IMR-90 (cell line): ENCODE results near the gene PRRC2A. TPM values are rescaled to one million over a fixed set of nuclear protein-coding genes. Genes with fewer than 3 reads are reported as not detected.

ENCODE experiments used
- ATAC-seq: fragments of 200-7000 bp; cut with Tn5 transposase; 2 replicates; pipeline ENCODE4 v1.9.1; 2020; ENCODE audit warnings: low read depth, mild to moderate bottlenecking, moderate library complexity
- BruUV-seq: library from RNA; stranded (reverse); fragments of 400-500 nt; replicated peaks from 2 replicates; lab custom pipeline; 2021; lab: Mats Ljungman, UMichigan
- CTCF ChIA-PET: fragments of 300-600 bp; formaldehyde crosslinking; extraction: SDS; loops from one replicate; lab custom pipeline; 2021; ENCODE audit warnings: antibody characterized with exemption; lab: Yijun Ruan, JAX
- POLR2A ChIA-PET: fragments of 300-600 bp; sonication (Branson Sonifier 250); formaldehyde crosslinking; loops from one replicate; lab custom pipeline; 2022; ENCODE audit warnings: antibody characterized with exemption; ENCODE audit not compliant: unreplicated experiment; lab: Charles Lee
- DNase-seq: peaks from one replicate; pipeline ENCODE4 v3.0.0; 2013
- H2AFZ ChIP-seq: replicated peaks from 2 replicates; pipeline ENCODE3; 2013; ENCODE audit warnings: low read length, mild to moderate bottlenecking; ENCODE audit not compliant: poor library complexity
- H2AK5ac ChIP-seq: 2 replicates; pipeline ENCODE4 v1.6.1; 2013; ENCODE audit warnings: low read depth, low read length, inconsistent platforms
- H2AK9ac ChIP-seq: replicated peaks from 2 replicates; pipeline ENCODE3; 2013; ENCODE audit warnings: mild to moderate bottlenecking, low read depth, low read length, moderate library complexity; ENCODE audit not compliant: poor library complexity
- H2BK120ac ChIP-seq: 2 replicates; pipeline ENCODE4 v1.6.1; 2013; ENCODE audit warnings: low read depth, low read length, inconsistent platforms
- H2BK15ac ChIP-seq: 3 replicates; pipeline ENCODE4 v1.6.1; 2013; ENCODE audit warnings: low read depth, low read length, inconsistent platforms
- H2BK20ac ChIP-seq: 2 replicates; pipeline ENCODE4 v1.6.1; 2013; ENCODE audit warnings: low read depth, mild to moderate bottlenecking, inconsistent platforms, low read length, moderate library complexity
- H2BK5ac ChIP-seq: 2 replicates; pipeline ENCODE4 v1.6.1; 2013; ENCODE audit warnings: mild to moderate bottlenecking, low read depth, low read length, inconsistent platforms; ENCODE audit not compliant: poor library complexity, severe bottlenecking
- H3K14ac ChIP-seq: replicated peaks from 2 replicates; pipeline ENCODE4 v1.6.1; 2013; ENCODE audit warnings: low read depth, low read length, inconsistent platforms
- H3K18ac ChIP-seq: 2 replicates; pipeline ENCODE4 v1.6.1; 2013; ENCODE audit warnings: low read depth, low read length, control low read depth
- H3K23ac ChIP-seq: 2 replicates; pipeline ENCODE4 v1.6.1; 2013; ENCODE audit warnings: low read depth, low read length, inconsistent platforms
- H3K27ac ChIP-seq: 2 replicates; pipeline ENCODE4 v1.5.1; 2013; ENCODE audit warnings: mild to moderate bottlenecking, control low read depth, low read length; ENCODE audit not compliant: insufficient read depth
- H3K27me3 ChIP-seq: 2 replicates; pipeline ENCODE4 v1.6.1; 2013; ENCODE audit warnings: low read length; ENCODE audit not compliant: control insufficient read depth, insufficient read depth
- H3K36me3 ChIP-seq: 2 replicates; pipeline ENCODE4 v1.6.1; 2013; ENCODE audit warnings: low read length, mixed read lengths; ENCODE audit not compliant: control insufficient read depth, insufficient read depth
- H3K4ac ChIP-seq: 2 replicates; pipeline ENCODE4 v1.6.1; 2013; ENCODE audit warnings: low read depth, low read length, inconsistent platforms
- H3K4me1 ChIP-seq: 2 replicates; pipeline ENCODE4 v1.6.1; 2013; ENCODE audit warnings: low read length, mixed read lengths; ENCODE audit not compliant: control insufficient read depth, insufficient read depth
- H3K4me2 ChIP-seq: 2 replicates; pipeline ENCODE4 v1.6.1; 2013; ENCODE audit warnings: low read depth, mild to moderate bottlenecking, control low read depth, low read length, moderate library complexity
- H3K4me3 ChIP-seq: 2 replicates; pipeline ENCODE4 v1.5.1; 2013; ENCODE audit warnings: low read depth, mild to moderate bottlenecking, control low read depth, low read length, moderate library complexity; ENCODE audit not compliant: insufficient read depth
- H3K56ac ChIP-seq: 2 replicates; pipeline ENCODE4 v1.6.1; 2013; ENCODE audit warnings: low read length, inconsistent platforms; ENCODE audit not compliant: insufficient read depth; ENCODE audit errors: extremely low read depth
- H3K79me1 ChIP-seq, 2 experiments: 2 replicates each; pipeline ENCODE4 v1.6.1; 2013; ENCODE audit warnings: low read length in 2 of 2, inconsistent platforms in 1 of 2, low read depth in 1 of 2
- H3K9ac ChIP-seq: 2 replicates; pipeline ENCODE4 v1.6.1; 2013; ENCODE audit warnings: low read depth, low read length, control low read depth
- H3K9me1 ChIP-seq: 2 replicates; pipeline ENCODE4 v1.6.1; 2013; ENCODE audit warnings: low read length, inconsistent platforms; ENCODE audit not compliant: insufficient read depth
- H3K9me3 ChIP-seq: 2 replicates; pipeline ENCODE4 v1.6.1; 2013; ENCODE audit warnings: low read length; ENCODE audit not compliant: control insufficient read depth, insufficient read depth
- H4K20me1 ChIP-seq: 2 replicates; pipeline ENCODE4 v1.6.1; 2013; ENCODE audit warnings: low read length, inconsistent platforms; ENCODE audit not compliant: insufficient read depth
- H4K5ac ChIP-seq: 2 replicates; pipeline ENCODE4 v1.6.1; 2013; ENCODE audit warnings: mild to moderate bottlenecking, low read depth, low read length, control low read depth
- H4K8ac ChIP-seq, 2 experiments: 2 replicates each; pipeline ENCODE4 v1.6.1; 2013; ENCODE audit warnings: low read depth in 2 of 2, low read length in 2 of 2, control low read depth in 1 of 2, inconsistent platforms in 1 of 2
- H4K91ac ChIP-seq: 2 replicates; pipeline ENCODE4 v1.6.1; 2013; ENCODE audit warnings: low read depth, low read length, inconsistent platforms; ENCODE audit not compliant: insufficient read depth
- BHLHE40 ChIP-seq: fragments of 150-350 bp; IDR thresholded peaks from 2 replicates; pipeline ENCODE4 v1.6.1; 2016; ENCODE audit warnings: mild to moderate bottlenecking, low read depth, low read length
- CEBPB ChIP-seq: IDR thresholded peaks from 2 replicates; pipeline ENCODE4 v1.6.1; 2012; ENCODE audit warnings: low read depth, low read length, improper control_type of control experiment
- CHD1 ChIP-seq: IDR thresholded peaks from 2 replicates; pipeline ENCODE4 v1.6.1; 2012; ENCODE audit warnings: low read depth, low read length, improper control_type of control experiment
- FOS ChIP-seq: fragments of 150-350 bp; IDR thresholded peaks from 2 replicates; pipeline ENCODE4 v1.6.1; 2016; ENCODE audit warnings: low read depth, low read length
- MAFK ChIP-seq: IDR thresholded peaks from 2 replicates; pipeline ENCODE4 v1.6.1; 2012; ENCODE audit warnings: low read depth, low read length, improper control_type of control experiment
- MAZ ChIP-seq: IDR thresholded peaks from 2 replicates; pipeline ENCODE4 v1.6.1; 2012; ENCODE audit warnings: low read depth, mild to moderate bottlenecking, low read length, improper control_type of control experiment, moderate library complexity, borderline replicate concordance
- MXI1 ChIP-seq: IDR thresholded peaks from 2 replicates; pipeline ENCODE4 v1.6.1; 2012; ENCODE audit warnings: low read depth, mild to moderate bottlenecking, low read length, moderate library complexity, borderline replicate concordance
- NFE2L2 ChIP-seq: fragments of 150-350 bp; IDR thresholded peaks from 2 replicates; pipeline ENCODE4 v1.6.1; 2016; ENCODE audit warnings: low read depth, mild to moderate bottlenecking, low read length
- POLR2A ChIP-seq: IDR thresholded peaks from 2 replicates; pipeline ENCODE4 v1.6.1; 2012; ENCODE audit warnings: mild to moderate bottlenecking, low read depth, low read length
- RAD21 ChIP-seq: IDR thresholded peaks from 2 replicates; pipeline ENCODE4 v1.6.1; 2012; ENCODE audit warnings: low read length, improper control_type of control experiment
- RCOR1 ChIP-seq: IDR thresholded peaks from 2 replicates; pipeline ENCODE4 v1.6.1; 2012; ENCODE audit warnings: mild to moderate bottlenecking, low read length, improper control_type of control experiment; ENCODE audit not compliant: insufficient replicate concordance
- RFX5 ChIP-seq: IDR thresholded peaks from 2 replicates; pipeline ENCODE4 v1.8.0; 2012; ENCODE audit warnings: low read depth, mild to moderate bottlenecking, low read length, moderate library complexity
- SMC3 ChIP-seq: fragments of 150-350 bp; IDR thresholded peaks from 2 replicates; pipeline ENCODE4 v1.6.1; 2016; ENCODE audit warnings: low read depth, mild to moderate bottlenecking, antibody characterized with exemption, low read length, moderate library complexity
- WGBS, 2 experiments: methylation state at CpG; one replicate each; pipeline versions ENCODE4 v1.1.5 to v1.1.7; 2013; ENCODE audit warnings: missing lambda C conversion rate in 2 of 2; ENCODE audit not compliant: insufficient read length in 1 of 2; ENCODE audit errors: extremely low coverage in 2 of 2; 5-methylcytosine and 5-hydroxymethylcytosine counted together
- dilution Hi-C: fragments of 300-500 bp; cut with HindIII; formaldehyde crosslinking; loops from one replicate; pipeline ENCODE4 v1.14.3; 2018; ENCODE audit warnings: low sequenced_read_pairs; ENCODE audit not compliant: unreplicated experiment
- in situ Hi-C: fragments of 300-500 bp; cut with MboI; formaldehyde crosslinking; loops from 3 replicates; pipeline ENCODE4 v1.14.3; 2019; ENCODE audit warnings: low sequenced_read_pairs, inconsistent platforms, mixed read lengths
- intact Hi-C: fragments of 100-400 bp; cut with micrococcal nuclease; formaldehyde crosslinking; loops from 2 replicates; pipeline ENCODE4 v1.10.0; 2022
- polyA plus RNA-seq, 3 experiments: library from polyadenylated mRNA; depleted of rRNA; stranded (reverse); fragments of >200 nt; gene quantifications; 2 replicates each; pipeline ENCODE4 v1.2.3, GENCODE V29; 2012; ENCODE audit warnings: low replicate concordance in 1 of 3
- total RNA-seq: library from RNA; depleted of rRNA; stranded (reverse); fragments of >200 nt; gene quantifications from 2 replicates; pipeline ENCODE4 v1.2.3, GENCODE V29; 2012
- TF ChIP-seq, protein P1 (sequence below): fragments of 150-350 bp; IDR thresholded peaks from 2 replicates; pipeline ENCODE4 v1.6.1; 2017; ENCODE audit warnings: mild to moderate bottlenecking, antibody characterized with exemption, low read length, low read depth
- TF ChIP-seq, protein P2 (sequence below): conservative IDR thresholded peaks from 2 replicates; pipeline ENCODE4 v1.5.1; 2012; ENCODE audit warnings: mild to moderate bottlenecking, low read depth, low read length, improper control_type of control experiment

PRRC2A gene
- total and polyA plus RNA-seq, 2 of the 4 experiments (the other 2 are of a cell fraction) = 7.7 to 88.6 TPM

DNA sequence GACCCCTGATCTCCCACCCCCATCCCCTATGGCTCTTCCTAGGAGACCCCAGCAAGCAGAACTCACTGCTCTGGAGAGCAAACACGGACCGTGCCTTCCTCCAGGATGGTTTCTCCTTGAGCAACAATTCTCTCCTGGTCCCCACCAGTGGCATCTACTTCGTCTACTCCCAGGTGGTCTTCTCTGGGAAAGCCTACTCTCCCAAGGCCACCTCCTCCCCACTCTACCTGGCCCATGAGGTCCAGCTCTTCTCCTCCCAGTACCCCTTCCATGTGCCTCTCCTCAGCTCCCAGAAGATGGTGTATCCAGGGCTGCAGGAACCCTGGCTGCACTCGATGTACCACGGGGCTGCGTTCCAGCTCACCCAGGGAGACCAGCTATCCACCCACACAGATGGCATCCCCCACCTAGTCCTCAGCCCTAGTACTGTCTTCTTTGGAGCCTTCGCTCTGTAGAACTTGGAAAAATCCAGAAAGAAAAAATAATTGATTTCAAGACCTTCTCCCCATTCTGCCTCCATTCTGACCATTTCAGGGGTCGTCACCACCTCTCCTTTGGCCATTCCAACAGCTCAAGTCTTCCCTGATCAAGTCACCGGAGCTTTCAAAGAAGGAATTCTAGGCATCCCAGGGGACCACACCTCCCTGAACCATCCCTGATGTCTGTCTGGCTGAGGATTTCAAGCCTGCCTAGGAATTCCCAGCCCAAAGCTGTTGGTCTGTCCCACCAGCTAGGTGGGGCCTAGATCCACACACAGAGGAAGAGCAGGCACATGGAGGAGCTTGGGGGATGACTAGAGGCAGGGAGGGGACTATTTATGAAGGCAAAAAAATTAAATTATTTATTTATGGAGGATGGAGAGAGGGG is 47.0 kb upstream of the PRRC2A start:
- Histone ChIP-seq H2BK15ac (no peak overlapping the region), H3K23ac (no peak overlapping the region), H3K18ac (no peak overlapping the region), H3K4me1 (no peaks in the 10 kb centered on the region), H3K56ac (no peak overlapping the region), H3K27me3 (peaks cover 39% of the 10 kb centered on the region), H2AK9ac (no peak overlapping the region), H2AFZ (no peak overlapping the region), H3K9me1 (no peaks in the 10 kb centered on the region), H2BK20ac (no peak overlapping the region), H4K8ac (no peak overlapping the region), H3K4me3 (no peak overlapping the region), H2BK5ac (no peak overlapping the region), H2BK120ac (no peak overlapping the region), H4K91ac (no peak overlapping the region), H4K20me1 (no peaks in the 10 kb centered on the region), H4K5ac (no peak overlapping the region), H3K9me3 (no peaks in the 10 kb centered on the region), H3K36me3 (no peaks in the 10 kb centered on the region), H2AK5ac (no peak overlapping the region), H3K79me1 (no peaks in the 10 kb centered on the region), H3K9ac (no peak overlapping the region), H3K14ac (no peak overlapping the region), H3K4ac (no peak overlapping the region), H3K4me2 (no peak overlapping the region), H3K27ac (no peak overlapping the region)
- dilution Hi-C loops (no loop called here), in situ Hi-C loops (no loop called here), intact Hi-C loops (no loop called here)
- 70% methylated on average over 7 of the region's 9 CpGs; no CpG with 5 or more reads in 1 of the 2 experiments for WGBS, 2 experiments
- BruUV-seq = no TSS peak
- DNase-seq (no peak), ATAC-seq (no peak)
- CTCF ChIA-PET = interaction anchor here (1.4 kb wide), 1 partner anchor 21 kb away, joined by 3 read pairs; no protein-coding TSS in a partner anchor
- POLR2A ChIA-PET = no interaction called here
- TF ChIP-seq MXI1 (no peak), NFE2L2 (no peak), MAZ (no peak), FOS (no peak), CEBPB (no peak), CHD1 (no peak), BHLHE40 (no peak), RFX5 (no peak), MAFK (no peak), RCOR1 (no peak), POLR2A (no peak), RAD21 (no peak), SMC3 (no peak)
- TF ChIP-seq, protein P1, sequence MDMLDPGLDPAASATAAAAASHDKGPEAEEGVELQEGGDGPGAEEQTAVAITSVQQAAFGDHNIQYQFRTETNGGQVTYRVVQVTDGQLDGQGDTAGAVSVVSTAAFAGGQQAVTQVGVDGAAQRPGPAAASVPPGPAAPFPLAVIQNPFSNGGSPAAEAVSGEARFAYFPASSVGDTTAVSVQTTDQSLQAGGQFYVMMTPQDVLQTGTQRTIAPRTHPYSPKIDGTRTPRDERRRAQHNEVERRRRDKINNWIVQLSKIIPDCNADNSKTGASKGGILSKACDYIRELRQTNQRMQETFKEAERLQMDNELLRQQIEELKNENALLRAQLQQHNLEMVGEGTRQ = no peak
- TF ChIP-seq, protein P2, sequence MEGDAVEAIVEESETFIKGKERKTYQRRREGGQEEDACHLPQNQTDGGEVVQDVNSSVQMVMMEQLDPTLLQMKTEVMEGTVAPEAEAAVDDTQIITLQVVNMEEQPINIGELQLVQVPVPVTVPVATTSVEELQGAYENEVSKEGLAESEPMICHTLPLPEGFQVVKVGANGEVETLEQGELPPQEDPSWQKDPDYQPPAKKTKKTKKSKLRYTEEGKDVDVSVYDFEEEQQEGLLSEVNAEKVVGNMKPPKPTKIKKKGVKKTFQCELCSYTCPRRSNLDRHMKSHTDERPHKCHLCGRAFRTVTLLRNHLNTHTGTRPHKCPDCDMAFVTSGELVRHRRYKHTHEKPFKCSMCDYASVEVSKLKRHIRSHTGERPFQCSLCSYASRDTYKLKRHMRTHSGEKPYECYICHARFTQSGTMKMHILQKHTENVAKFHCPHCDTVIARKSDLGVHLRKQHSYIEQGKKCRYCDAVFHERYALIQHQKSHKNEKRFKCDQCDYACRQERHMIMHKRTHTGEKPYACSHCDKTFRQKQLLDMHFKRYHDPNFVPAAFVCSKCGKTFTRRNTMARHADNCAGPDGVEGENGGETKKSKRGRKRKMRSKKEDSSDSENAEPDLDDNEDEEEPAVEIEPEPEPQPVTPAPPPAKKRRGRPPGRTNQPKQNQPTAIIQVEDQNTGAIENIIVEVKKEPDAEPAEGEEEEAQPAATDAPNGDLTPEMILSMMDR = no peak
